ENCODE results near the gene LRMDA.

LRMDA gene

GRCh38 chr10:76302481-76302880 lies 871.1 kb downstream of the LRMDA start:
- no peak for DNase-seq

- no peak for DNase-seq
These were observed 871.7 kb downstream of the LRMDA start for GRCh38 chr10:76302961-76303630.

GRCh38 chr10:76303682-76304316 lies 872.4 kb downstream of the LRMDA start:
- no peak for DNase-seq

- DNase-seq: no peak
These were observed 874.6 kb downstream of the LRMDA start for GRCh38 chr10:76305930-76306615.

GRCh38 chr10:76306856-76307255 lies 875.4 kb downstream of the LRMDA start:
- DNase-seq: no peak

- no peak for DNase-seq
These were observed 877.6 kb downstream of the LRMDA start for GRCh38 chr10:76309070-76309469.

- DNase-seq: no peak
These were observed 878.5 kb downstream of the LRMDA start for GRCh38 chr10:76309741-76310587.

- no peak for DNase-seq
These were observed 879.2 kb downstream of the LRMDA start for GRCh38 chr10:76310588-76311080.

GRCh38 chr10:76311752-76312636 lies 880.6 kb downstream of the LRMDA start:
- no peak for DNase-seq

GRCh38 chr10:76315240-76315639 lies 883.8 kb downstream of the LRMDA start:
- no peak for DNase-seq

- DNase-seq: no peak
These were observed 884.8 kb downstream of the LRMDA start for GRCh38 chr10:76316234-76316633.

- no peak for DNase-seq
These were observed 885.7 kb downstream of the LRMDA start for GRCh38 chr10:76317078-76317477.

- DNase-seq: no peak
These were observed 886.8 kb downstream of the LRMDA start for GRCh38 chr10:76318211-76318610.

- DNase-seq: no peak
These were observed 888.2 kb downstream of the LRMDA start for GRCh38 chr10:76319661-76320060.

GRCh38 chr10:76324283-76324682 lies 892.9 kb downstream of the LRMDA start:
- no peak for DNase-seq

GRCh38 chr10:76327441-76327840 lies 896.0 kb downstream of the LRMDA start:
- DNase-seq: no peak

- DNase-seq: no peak
These were observed 896.9 kb downstream of the LRMDA start for GRCh38 chr10:76328348-76328747.

- no peak for DNase-seq
These were observed 898.6 kb downstream of the LRMDA start for GRCh38 chr10:76329891-76330575.

- no peak for DNase-seq
These were observed 900.3 kb downstream of the LRMDA start for GRCh38 chr10:76331742-76332141.

- DNase-seq: peak; percentile 38
These were observed 901.9 kb downstream of the LRMDA start for GRCh38 chr10:76333326-76333725.

GRCh38 chr10:76333796-76334195 lies 902.4 kb downstream of the LRMDA start:
- DNase-seq: no peak

Data from NCI-H524 treated with DMSO at 0.1 percent for 48 hours (cell line).